Endothelial cell of umbilical vein (primary cell): ENCODE measurements around the gene TENM4. TPM values are rescaled to one million over a fixed set of nuclear protein-coding genes. Genes with fewer than 3 reads are reported as not detected.

Source experiments
- BruUV-seq: library from RNA; stranded (reverse); fragments of 400-500 nt; replicated peaks from 2 replicates; lab custom pipeline; 2021; lab: Mats Ljungman, UMichigan
- CTCF ChIA-PET: fragments of 300-600, 350-600 bp; sonication (Branson Sonifier 250); formaldehyde crosslinking; loops from one replicate; lab custom pipeline; 2021; ENCODE audit warnings: antibody characterized with exemption, inconsistent platforms; lab: Charles Lee
- POLR2A ChIA-PET: fragments of 300-600, 350-600 bp; sonication (Branson Sonifier 250); formaldehyde crosslinking; loops from one replicate; lab custom pipeline; 2021; ENCODE audit warnings: antibody characterized with exemption, inconsistent platforms; lab: Charles Lee
- DNase-seq: peaks from one replicate; pipeline ENCODE4 v3.0.0-alpha.2; 2011; ENCODE audit warnings: low read depth, low spot score
- FAIRE-seq: peaks from 2 replicates; lab custom pipeline; 2011; peaks lifted over from hg19 to GRCh38; lab: Jason Lieb, UNC
- H2AFZ ChIP-seq: 2 replicates; pipeline ENCODE4 v1.6.0; 2012; ENCODE audit warnings: low read depth, low read length, control low read depth, inconsistent platforms
- H3K27ac ChIP-seq: 2 replicates; pipeline ENCODE4 v1.5.1; 2011; ENCODE audit warnings: low read depth, mild to moderate bottlenecking, control low read depth, low read length, moderate library complexity; ENCODE audit not compliant: insufficient read depth
- H3K27me3 ChIP-seq, 2 experiments: 2 replicates each; pipeline versions ENCODE4 v1.6.0 to v1.6.1; 2011; ENCODE audit warnings: low read length in 2 of 2, mixed read lengths in 1 of 2; ENCODE audit not compliant: control insufficient read depth in 2 of 2, insufficient read depth in 2 of 2
- H3K36me3 ChIP-seq, 2 experiments: 2 replicates in 1 of 2; 3 replicates in 1 of 2; pipeline ENCODE4 v1.5.1; 2011; ENCODE audit warnings: low read length in 2 of 2, mild to moderate bottlenecking in 1 of 2, moderate library complexity in 1 of 2; ENCODE audit not compliant: control insufficient read depth in 2 of 2, insufficient read depth in 2 of 2; ENCODE audit errors: extremely low read depth in 1 of 2
- H3K4me1 ChIP-seq: 3 replicates; pipeline ENCODE4 v1.5.1; 2011; ENCODE audit warnings: mild to moderate bottlenecking, low read length; ENCODE audit not compliant: control insufficient read depth, insufficient read depth; ENCODE audit errors: extremely low read depth
- H3K4me2 ChIP-seq: 2 replicates; pipeline ENCODE4 v1.6.1; 2011; ENCODE audit warnings: low read length, control low read depth, mixed read lengths; ENCODE audit not compliant: insufficient read depth
- H3K4me3 ChIP-seq, 3 experiments: fragments of 200-600 bp in 1 of 3; sonication (generic), shearing (Covaris generic) in 1 of 3; replicated peaks in 1 of 3; 2 replicates each; pipeline ENCODE4 v1.5.1; 2011 to 2016; ENCODE audit warnings: control low read depth in 3 of 3, low read length in 3 of 3, mild to moderate bottlenecking in 2 of 3, inconsistent platforms in 1 of 3, low read depth in 1 of 3, moderate library complexity in 1 of 3; ENCODE audit not compliant: insufficient read depth in 1 of 3
- H3K79me2 ChIP-seq: 2 replicates; pipeline ENCODE4 v1.6.0; 2012; ENCODE audit warnings: low read length, inconsistent platforms; ENCODE audit not compliant: control insufficient read depth, insufficient read depth
- H3K9ac ChIP-seq: replicated peaks from 2 replicates; pipeline ENCODE3; 2011; ENCODE audit warnings: low read length, control low read depth; ENCODE audit not compliant: insufficient read depth; ENCODE audit errors: extremely low read depth
- H3K9me1 ChIP-seq: replicated peaks from 3 replicates; pipeline ENCODE4 v1.6.0; 2011; ENCODE audit warnings: mild to moderate bottlenecking, low read length; ENCODE audit not compliant: control insufficient read depth, insufficient read depth; ENCODE audit errors: extremely low read depth
- H3K9me3 ChIP-seq: replicated peaks from 2 replicates; pipeline ENCODE4 v1.5.1; 2012; ENCODE audit warnings: low read length, inconsistent platforms; ENCODE audit not compliant: control insufficient read depth, insufficient read depth
- H4K20me1 ChIP-seq: replicated peaks from 2 replicates; pipeline ENCODE3; 2011; ENCODE audit warnings: mild to moderate bottlenecking, low read length; ENCODE audit not compliant: control insufficient read depth, insufficient read depth; ENCODE audit errors: extremely low read depth
- EZH2 ChIP-seq: IDR thresholded peaks from 2 replicates; pipeline ENCODE4 v1.6.1; 2012; ENCODE audit warnings: borderline replicate concordance, low read depth, mild to moderate bottlenecking, moderate library complexity, low read length, inconsistent platforms; ENCODE audit not compliant: severe bottlenecking
- FOS ChIP-seq: IDR thresholded peaks from 2 replicates; pipeline ENCODE4 v1.6.1; 2011; ENCODE audit warnings: mild to moderate bottlenecking, low read length, moderate library complexity, borderline replicate concordance; ENCODE audit not compliant: insufficient read depth
- GATA2 ChIP-seq: IDR thresholded peaks from 2 replicates; pipeline ENCODE4 v1.7.0; 2011; ENCODE audit warnings: low read depth, mild to moderate bottlenecking, moderate library complexity, mixed read lengths, low read length; ENCODE audit not compliant: insufficient read length, insufficient read depth
- JUN ChIP-seq: IDR thresholded peaks from 2 replicates; pipeline ENCODE4 v1.6.1; 2011; ENCODE audit warnings: borderline replicate concordance, low read depth; ENCODE audit not compliant: insufficient read length, insufficient read depth
- MAX ChIP-seq: IDR thresholded peaks from 2 replicates; pipeline ENCODE4 v1.6.1; 2011; ENCODE audit not compliant: insufficient read depth, insufficient read length
- MYC ChIP-seq: IDR thresholded peaks from one replicate; pipeline ENCODE4 v1.6.1; 2011; ENCODE audit warnings: mild to moderate bottlenecking, low read depth, low read length
- POLR2A ChIP-seq: IDR thresholded peaks from 2 replicates; pipeline ENCODE4 v1.6.1; 2012; ENCODE audit warnings: low read depth, mild to moderate bottlenecking, control low read depth, low read length
- POLR2AphosphoS5 ChIP-seq: IDR thresholded peaks from 2 replicates; pipeline ENCODE4 v1.6.1; 2012; ENCODE audit warnings: low read depth, mild to moderate bottlenecking, control low read depth, low read length, moderate library complexity; ENCODE audit not compliant: insufficient read depth
- dilution Hi-C: fragments of 300-500 bp; cut with MboI; formaldehyde crosslinking; loops from one replicate; pipeline ENCODE4 v1.15.0; 2019; ENCODE audit warnings: low sequenced_read_pairs; ENCODE audit not compliant: extremely low pct_ligation_motif_present
- intact Hi-C: fragments of 100-400 bp; cut with micrococcal nuclease; formaldehyde crosslinking; loops from one replicate; pipeline ENCODE4 v1.10.0; 2022
- polyA plus RNA-seq, 4 experiments: library from polyadenylated mRNA; depleted of rRNA in 3 of 4; stranded (reverse) in 3 of 4; unstranded in 1 of 4; fragments of >200 nt; gene quantifications; 2 replicates each; pipeline versions ENCODE4 v1.2.1 to v1.2.3, GENCODE V29; 2011 to 2012; ENCODE audit warnings: missing spikeins in 1 of 4
- total RNA-seq: library from RNA; stranded (reverse); gene quantifications from 2 replicates; pipeline ENCODE4 v1.2.3, GENCODE V29; 2021
- TF ChIP-seq, protein P1 (sequence below), 2 donors: IDR thresholded peaks; 1 replicate in 1 of 2; 2 replicates in 1 of 2; pipeline ENCODE4 v1.5.1; 2011; ENCODE audit warnings: low read length in 2 of 2, mild to moderate bottlenecking in 2 of 2, moderate library complexity in 2 of 2, control low read depth in 1 of 2, inconsistent platforms in 1 of 2, low read depth in 1 of 2; ENCODE audit not compliant: insufficient read depth in 1 of 2; ENCODE audit errors: extremely low read depth in 1 of 2

The TENM4 gene
- total and polyA plus RNA-seq, 2 donors (not counting 3 experiments of a cell fraction or from before 2014, with no cell fraction given) = 0.06 to 0.27 TPM

GRCh38 chr11:79335681-79336080, 105.1 kb downstream of the TENM4 start:
- Histone ChIP-seq H3K4me3 (no peak overlapping the region), H3K27ac (no peak overlapping the region), H3K9ac (no peak overlapping the region), H2AFZ (no peak overlapping the region), H3K4me2 (no peak overlapping the region), H3K27me3 (no peaks in the 10 kb centered on the region), H3K36me3 (no peaks in the 10 kb centered on the region), H3K9me3 (peaks cover 2% of the 10 kb centered on the region), H3K4me1 (no peaks in the 10 kb centered on the region), H3K79me2 (no peaks in the 10 kb centered on the region), H4K20me1 (no peaks in the 10 kb centered on the region), H3K9me1 (no peaks in the 10 kb centered on the region)
- BruUV-seq = no TSS peak
- ChIA-PET POLR2A (no interaction called here), CTCF (no interaction called here)
- dilution Hi-C loops = no loop called here
- DNase-seq (no peak), FAIRE-seq (no peak)
- TF ChIP-seq POLR2AphosphoS5 = no peak
- TF ChIP-seq GATA2 = no peak
- no peak for TF ChIP-seq EZH2
- TF ChIP-seq FOS = no peak
- TF ChIP-seq, protein P1, sequence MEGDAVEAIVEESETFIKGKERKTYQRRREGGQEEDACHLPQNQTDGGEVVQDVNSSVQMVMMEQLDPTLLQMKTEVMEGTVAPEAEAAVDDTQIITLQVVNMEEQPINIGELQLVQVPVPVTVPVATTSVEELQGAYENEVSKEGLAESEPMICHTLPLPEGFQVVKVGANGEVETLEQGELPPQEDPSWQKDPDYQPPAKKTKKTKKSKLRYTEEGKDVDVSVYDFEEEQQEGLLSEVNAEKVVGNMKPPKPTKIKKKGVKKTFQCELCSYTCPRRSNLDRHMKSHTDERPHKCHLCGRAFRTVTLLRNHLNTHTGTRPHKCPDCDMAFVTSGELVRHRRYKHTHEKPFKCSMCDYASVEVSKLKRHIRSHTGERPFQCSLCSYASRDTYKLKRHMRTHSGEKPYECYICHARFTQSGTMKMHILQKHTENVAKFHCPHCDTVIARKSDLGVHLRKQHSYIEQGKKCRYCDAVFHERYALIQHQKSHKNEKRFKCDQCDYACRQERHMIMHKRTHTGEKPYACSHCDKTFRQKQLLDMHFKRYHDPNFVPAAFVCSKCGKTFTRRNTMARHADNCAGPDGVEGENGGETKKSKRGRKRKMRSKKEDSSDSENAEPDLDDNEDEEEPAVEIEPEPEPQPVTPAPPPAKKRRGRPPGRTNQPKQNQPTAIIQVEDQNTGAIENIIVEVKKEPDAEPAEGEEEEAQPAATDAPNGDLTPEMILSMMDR (IDR thresholded peaks at IDR 0.05; ENCODE audit: extremely low read depth in 1 of 2, insufficient read depth in 1 of 2, low read depth in 1 of 2, low read length in 2 of 2) = no peak
- TF ChIP-seq JUN = no peak
- TF ChIP-seq POLR2A = no peak
- no peak for TF ChIP-seq MYC
- no peak for TF ChIP-seq MAX
- intact Hi-C loops = no loop called here
